ENCODE measurements around the gene ATG5. TPM values are rescaled to one million over a fixed set of nuclear protein-coding genes. Genes with fewer than 3 reads are reported as not detected.

ATG5 gene
- total and polyA plus RNA-seq, 9 of the 15 experiments (the other 6 are each of a cell fraction or from before 2014, with no cell fraction given), result 29.0 to 80.0 (median 53.2) TPM

GRCh38 chr6:106270414-106270813 lies 55.1 kb downstream of the ATG5 start:
- no peaks in the 10 kb centered on the region; a peak in 1 of 5 replicates for H3K4me1 ChIP-seq (replicated peaks in 1 of 2; ENCODE audit: control insufficient read depth in 2 of 2, insufficient read depth in 2 of 2, low read length in 2 of 2)
- TF ChIP-seq ZNF133 (CRISPR knock-in tag; IDR thresholded peaks at IDR 0.05) (no peak), IFI16 (CRISPR knock-in tag; IDR thresholded peaks at IDR 0.05) (no peak), PHF20 (IDR thresholded peaks at IDR 0.05; ENCODE audit: partially characterized antibody) (no peak), MAFF (IDR thresholded peaks at IDR 0.05; ENCODE audit: low read length) (no peak), ZNF24 (IDR thresholded peaks at IDR 0.05) (no peak), EWSR1 (IDR thresholded peaks at IDR 0.05; ENCODE audit: borderline replicate concordance, low read depth, partially characterized antibody) (no peak), ZNF668 (CRISPR knock-in tag; IDR thresholded peaks at IDR 0.05) (no peak), SRSF3 (IDR thresholded peaks at IDR 0.05; ENCODE audit: insufficient read depth, low read length) (no peak)
- TF ChIP-seq, protein P1, sequence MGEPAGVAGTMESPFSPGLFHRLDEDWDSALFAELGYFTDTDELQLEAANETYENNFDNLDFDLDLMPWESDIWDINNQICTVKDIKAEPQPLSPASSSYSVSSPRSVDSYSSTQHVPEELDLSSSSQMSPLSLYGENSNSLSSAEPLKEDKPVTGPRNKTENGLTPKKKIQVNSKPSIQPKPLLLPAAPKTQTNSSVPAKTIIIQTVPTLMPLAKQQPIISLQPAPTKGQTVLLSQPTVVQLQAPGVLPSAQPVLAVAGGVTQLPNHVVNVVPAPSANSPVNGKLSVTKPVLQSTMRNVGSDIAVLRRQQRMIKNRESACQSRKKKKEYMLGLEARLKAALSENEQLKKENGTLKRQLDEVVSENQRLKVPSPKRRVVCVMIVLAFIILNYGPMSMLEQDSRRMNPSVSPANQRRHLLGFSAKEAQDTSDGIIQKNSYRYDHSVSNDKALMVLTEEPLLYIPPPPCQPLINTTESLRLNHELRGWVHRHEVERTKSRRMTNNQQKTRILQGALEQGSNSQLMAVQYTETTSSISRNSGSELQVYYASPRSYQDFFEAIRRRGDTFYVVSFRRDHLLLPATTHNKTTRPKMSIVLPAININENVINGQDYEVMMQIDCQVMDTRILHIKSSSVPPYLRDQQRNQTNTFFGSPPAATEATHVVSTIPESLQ (CRISPR knock-in tag; IDR thresholded peaks at IDR 0.05), result no peak
- TF ChIP-seq, protein P2, sequence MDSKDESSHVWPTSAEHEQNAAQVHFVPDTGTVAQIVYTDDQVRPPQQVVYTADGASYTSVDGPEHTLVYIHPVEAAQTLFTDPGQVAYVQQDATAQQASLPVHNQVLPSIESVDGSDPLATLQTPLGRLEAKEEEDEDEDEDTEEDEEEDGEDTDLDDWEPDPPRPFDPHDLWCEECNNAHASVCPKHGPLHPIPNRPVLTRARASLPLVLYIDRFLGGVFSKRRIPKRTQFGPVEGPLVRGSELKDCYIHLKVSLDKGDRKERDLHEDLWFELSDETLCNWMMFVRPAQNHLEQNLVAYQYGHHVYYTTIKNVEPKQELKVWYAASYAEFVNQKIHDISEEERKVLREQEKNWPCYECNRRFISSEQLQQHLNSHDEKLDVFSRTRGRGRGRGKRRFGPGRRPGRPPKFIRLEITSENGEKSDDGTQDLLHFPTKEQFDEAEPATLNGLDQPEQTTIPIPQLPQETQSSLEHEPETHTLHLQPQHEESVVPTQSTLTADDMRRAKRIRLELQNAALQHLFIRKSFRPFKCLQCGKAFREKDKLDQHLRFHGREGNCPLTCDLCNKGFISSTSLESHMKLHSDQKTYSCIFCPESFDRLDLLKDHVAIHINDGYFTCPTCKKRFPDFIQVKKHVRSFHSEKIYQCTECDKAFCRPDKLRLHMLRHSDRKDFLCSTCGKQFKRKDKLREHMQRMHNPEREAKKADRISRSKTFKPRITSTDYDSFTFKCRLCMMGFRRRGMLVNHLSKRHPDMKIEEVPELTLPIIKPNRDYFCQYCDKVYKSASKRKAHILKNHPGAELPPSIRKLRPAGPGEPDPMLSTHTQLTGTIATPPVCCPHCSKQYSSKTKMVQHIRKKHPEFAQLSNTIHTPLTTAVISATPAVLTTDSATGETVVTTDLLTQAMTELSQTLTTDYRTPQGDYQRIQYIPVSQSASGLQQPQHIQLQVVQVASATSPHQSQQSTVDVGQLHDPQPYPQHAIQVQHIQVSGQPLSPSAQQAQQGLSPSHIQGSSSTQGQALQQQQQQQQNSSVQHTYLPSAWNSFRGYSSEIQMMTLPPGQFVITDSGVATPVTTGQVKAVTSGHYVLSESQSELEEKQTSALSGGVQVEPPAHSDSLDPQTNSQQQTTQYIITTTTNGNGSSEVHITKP (IDR thresholded peaks at IDR 0.05; ENCODE audit: partially characterized antibody), result no peak
- no peak overlapping the region for H3K4me2 ChIP-seq (ENCODE audit: insufficient read depth, low read length)
- POLR2A ChIA-PET, result no interaction called here
- no peak for DNase-seq (ENCODE audit: extremely low read depth in 1 of 4, low spot score in 3 of 4)
- CTCF ChIA-PET (ENCODE audit: low intra/inter-chr PET ratio), result no interaction called here
- ATAC-seq, result no peak
- H3K4me3 ChIP-seq, result no peak overlapping the region
- WGBS (ENCODE audit: insufficient coverage, low coverage, missing lambda C conversion rate), result 100% methylated on average over 2 of the region's 2 CpGs
- no peak overlapping the region for H3K27ac ChIP-seq (ENCODE audit: extremely low read depth, low read depth, low read length)
- intact Hi-C loops (cut with micrococcal nuclease) (no loop called here), in situ Hi-C loops (cut with MboI) (no loop called here)
- no peaks in the 10 kb centered on the region for H3K9me3 ChIP-seq (replicated peaks; ENCODE audit: control insufficient read depth, insufficient read depth, low read depth, low read length)
- no peak overlapping the region for H3K9ac ChIP-seq (ENCODE audit: insufficient read depth in 1 of 2, low read depth in 2 of 2, low read length in 2 of 2)
- no peaks in the 10 kb centered on the region for H4K20me1 ChIP-seq (replicated peaks; ENCODE audit: control insufficient read depth, insufficient read depth, low read length)
- BruUV-seq (replicated peaks), result no TSS peak
- no peaks in the 10 kb centered on the region for H3K27me3 ChIP-seq (ENCODE audit: control insufficient read depth in 2 of 2, insufficient read depth in 2 of 2, low read length in 2 of 2)
- H3K9me1 ChIP-seq (ENCODE audit: control insufficient read depth, insufficient read depth, low read length), result no peaks in the 10 kb centered on the region
- peaks cover 7% of the 10 kb centered on the region; the same call in 1 of the 3 replicates for H3K36me3 ChIP-seq (ENCODE audit: control insufficient read depth, insufficient read depth, low read length)
- H2AFZ ChIP-seq (ENCODE audit: low read depth, low read length), result no peak overlapping the region
- peaks cover 71% of the 10 kb centered on the region for H3K79me2 ChIP-seq (ENCODE audit: control insufficient read depth, insufficient read depth, low read length)
- no peak for FAIRE-seq

Measured in K562 (cell line).